GM23338 (cell line): ENCODE results near the gene GRK3. TPM values are rescaled to one million over a fixed set of nuclear protein-coding genes. Genes with fewer than 3 reads are reported as not detected.

ENCODE experiments used
- ATAC-seq: fragments of 200-7000 bp; cut with Tn5 transposase; 3 replicates; pipeline ENCODE4 v1.9.1; 2020
- DNase-seq: peaks from one replicate; pipeline ENCODE4 v3.0.0-alpha.2; 2015; ENCODE audit warnings: low spot score
- H2AFZ ChIP-seq: fragments of 200-600 bp; sonication (generic); 2 replicates; pipeline ENCODE4 v1.8.0; 2016; ENCODE audit warnings: antibody characterized with exemption, mild to moderate bottlenecking, moderate library complexity
- H3F3A ChIP-seq: fragments of 200-600 bp; sonication (generic); replicated peaks from 2 replicates; pipeline ENCODE4 v1.8.0; 2017; ENCODE audit warnings: antibody characterized with exemption, mixed run types, low read depth
- H3K27ac ChIP-seq: fragments of 200-600 bp; sonication (generic); 2 replicates; pipeline ENCODE4 v1.6.1; 2016; ENCODE audit warnings: low read depth
- H3K27me3 ChIP-seq: fragments of 200-600 bp; sonication (generic); 2 replicates; pipeline ENCODE4 v1.8.0; 2016; ENCODE audit warnings: mild to moderate bottlenecking, mixed run types, moderate library complexity; ENCODE audit not compliant: insufficient read depth
- H3K36me3 ChIP-seq: fragments of 200-600 bp; sonication (generic); 2 replicates; pipeline ENCODE4 v1.8.0; 2016; ENCODE audit warnings: mild to moderate bottlenecking; ENCODE audit not compliant: insufficient read depth
- H3K4me1 ChIP-seq: fragments of 200-600 bp; sonication (generic); 2 replicates; pipeline ENCODE4 v1.8.0; 2016; ENCODE audit warnings: mild to moderate bottlenecking, moderate library complexity; ENCODE audit not compliant: insufficient read depth
- H3K4me2 ChIP-seq: fragments of 200-600 bp; sonication (generic); 2 replicates; pipeline ENCODE4 v1.7.1; 2017; ENCODE audit warnings: mixed run types
- H3K4me3 ChIP-seq: fragments of 200-600 bp; sonication (generic); 2 replicates; pipeline ENCODE4 v1.6.1; 2016; ENCODE audit warnings: mixed run types
- H3K79me2 ChIP-seq: fragments of 200-600 bp; sonication (generic); replicated peaks from 2 replicates; pipeline ENCODE4 v1.8.0; 2017; ENCODE audit warnings: mild to moderate bottlenecking; ENCODE audit not compliant: insufficient read depth
- H3K9me2 ChIP-seq: fragments of 200-600 bp; sonication (generic); 2 replicates; pipeline ENCODE4 v1.8.0; 2017; ENCODE audit not compliant: insufficient read depth
- H4K20me1 ChIP-seq: fragments of 200-600 bp; sonication (generic); replicated peaks from 2 replicates; pipeline ENCODE4 v1.8.0; 2017; ENCODE audit warnings: mild to moderate bottlenecking; ENCODE audit not compliant: insufficient read depth
- H3K27ac Mint-ChIP-seq: 2 replicates; pipeline ENCODE4 v1.8.0; 2020; ENCODE audit warnings: inconsistent platforms, mild to moderate bottlenecking, moderate library complexity, mixed read lengths
- H3K27me3 Mint-ChIP-seq: 3 replicates; pipeline ENCODE4 v1.8.0; 2022; ENCODE audit warnings: low read depth, mild to moderate bottlenecking, moderate library complexity, mixed read lengths, inconsistent platforms; ENCODE audit not compliant: insufficient read depth, poor library complexity
- H3K36me3 Mint-ChIP-seq: 3 replicates; pipeline ENCODE4 v1.8.0; 2021; ENCODE audit warnings: low read depth, mild to moderate bottlenecking, inconsistent platforms, moderate library complexity, mixed read lengths
- H3K4me1 Mint-ChIP-seq: 3 replicates; pipeline ENCODE4 v1.8.0; 2020; ENCODE audit warnings: mild to moderate bottlenecking, inconsistent platforms, mixed read lengths
- H3K4me3 Mint-ChIP-seq: 3 replicates; pipeline ENCODE4 v1.8.0; 2021; ENCODE audit warnings: moderate library complexity, mild to moderate bottlenecking, inconsistent platforms, mixed read lengths
- H3K9me3 Mint-ChIP-seq: 3 replicates; pipeline ENCODE4 v1.8.0; 2020; ENCODE audit warnings: moderate library complexity, mild to moderate bottlenecking, inconsistent platforms, mixed read lengths
- CREB1 ChIP-seq: fragments of 250-450 bp; sonication (Bioruptor Pico); IDR thresholded peaks from 2 replicates; pipeline ENCODE4 v1.5.0; 2020; ENCODE audit warnings: low read depth, mild to moderate bottlenecking, moderate library complexity
- ETS1 ChIP-seq: IDR thresholded peaks from 2 replicates; pipeline ENCODE4 v1.6.1; 2016; ENCODE audit warnings: antibody characterized with exemption
- EZH2 ChIP-seq: fragments of 200-600 bp; sonication (generic); IDR thresholded peaks from one replicate; pipeline ENCODE4 v1.8.0; 2017; ENCODE audit warnings: antibody characterized with exemption, mild to moderate bottlenecking, low read depth; ENCODE audit not compliant: unreplicated experiment
- EZH2phosphoT487 ChIP-seq: fragments of 200-600 bp; sonication (generic); IDR thresholded peaks from one replicate; pipeline ENCODE4 v1.8.1; 2018; ENCODE audit warnings: antibody characterized with exemption; ENCODE audit not compliant: unreplicated experiment
- JUNB ChIP-seq: IDR thresholded peaks from one replicate; pipeline ENCODE4 v1.6.1; 2016; ENCODE audit warnings: antibody characterized with exemption; ENCODE audit not compliant: unreplicated experiment
- NANOG ChIP-seq: IDR thresholded peaks from 2 replicates; pipeline ENCODE4 v1.6.1; 2016; ENCODE audit warnings: antibody characterized with exemption, borderline replicate concordance
- POLR2AphosphoS5 ChIP-seq: IDR thresholded peaks from 2 replicates; pipeline ENCODE4 v1.6.1; 2016; ENCODE audit warnings: antibody characterized with exemption, low read depth
- REST ChIP-seq: IDR thresholded peaks from one replicate; pipeline ENCODE4 v1.6.1; 2018; ENCODE audit warnings: antibody characterized with exemption; ENCODE audit not compliant: unreplicated experiment
- STAT1 ChIP-seq: IDR thresholded peaks from one replicate; pipeline ENCODE4 v1.6.1; 2016; ENCODE audit warnings: antibody characterized with exemption; ENCODE audit not compliant: unreplicated experiment
- ZNF114 ChIP-seq: fragments of 250-450 bp; sonication (Bioruptor Pico); IDR thresholded peaks from 2 replicates; pipeline ENCODE4 v1.5.0; 2020; ENCODE audit warnings: mild to moderate bottlenecking, moderate library complexity
- ZNF331 ChIP-seq: fragments of 250-450 bp; sonication (Bioruptor Pico); IDR thresholded peaks from 2 replicates; pipeline ENCODE4 v1.5.0; 2020; ENCODE audit warnings: low read depth, mild to moderate bottlenecking, moderate library complexity
- ZNF462 ChIP-seq: fragments of 250-450 bp; sonication (Bioruptor Pico); IDR thresholded peaks from 2 replicates; pipeline ENCODE4 v1.5.0; 2020; ENCODE audit warnings: mild to moderate bottlenecking, moderate library complexity
- polyA plus RNA-seq: library from polyadenylated mRNA; unstranded; fragments of >200 nt; fragmentation: Nextera tagmentation; extraction: Ambion mirVana; gene quantifications from 2 replicates; pipeline ENCODE4 v1.2.1, GENCODE V29; 2016
- total RNA-seq: library from RNA; depleted of rRNA; stranded (reverse); fragments of >200 nt; shearing (Covaris generic); gene quantifications from 2 replicates; pipeline ENCODE4 v1.2.3, GENCODE V29; 2014

Gene GRK3
- total and polyA plus RNA-seq, 2 experiments from 2014 or later: 6.0 to 25.3 TPM

GRCh38 chr22:25540908-25541660 lies 23.4 kb upstream of the GRK3 start (continued):
- TF ChIP-seq NANOG (no peak), JUNB (no peak), STAT1 (no peak), POLR2AphosphoS5 (no peak)

GRCh38 chr22:25542191-25542590 lies 22.3 kb upstream of the GRK3 start:
- peaks cover 19% of the 10 kb centered on the region for H3K4me1 Mint-ChIP-seq
- Histone ChIP-seq H3K9me2 (no peaks in the 10 kb centered on the region), H3K79me2 (no peaks in the 10 kb centered on the region), H3K4me2 (no peak overlapping the region), H3F3A (no peaks in the 10 kb centered on the region), H4K20me1 (no peaks in the 10 kb centered on the region), H3K27ac (no peak overlapping the region), H3K36me3 (no peaks in the 10 kb centered on the region), H3K27me3 (no peaks in the 10 kb centered on the region), H3K4me1 (no peaks in the 10 kb centered on the region), H3K4me3 (no peak overlapping the region), H2AFZ (no peak overlapping the region)
- no peak for ATAC-seq
- no peak for TF ChIP-seq ETS1
- no peak for TF ChIP-seq POLR2AphosphoS5
- no peak for TF ChIP-seq EZH2
- no peak for TF ChIP-seq STAT1
- TF ChIP-seq EZH2phosphoT487: no peak
- TF ChIP-seq JUNB: no peak
- no peak for TF ChIP-seq ZNF331
- no peak for TF ChIP-seq REST
- TF ChIP-seq ZNF462 (CRISPR knock-in tag): no peak
- TF ChIP-seq ZNF114 (CRISPR knock-in tag): no peak
- no peak for TF ChIP-seq CREB1
- H3K36me3 Mint-ChIP-seq: no peaks in the 10 kb centered on the region
- H3K4me3 Mint-ChIP-seq: no peak overlapping the region
- H3K27ac Mint-ChIP-seq: no peak overlapping the region
- DNase-seq: no peak
- no peaks in the 10 kb centered on the region for H3K9me3 Mint-ChIP-seq
- peaks cover 2% of the 10 kb centered on the region for H3K27me3 Mint-ChIP-seq
